ENCODE results near the gene RIPPLY3.

DNA sequence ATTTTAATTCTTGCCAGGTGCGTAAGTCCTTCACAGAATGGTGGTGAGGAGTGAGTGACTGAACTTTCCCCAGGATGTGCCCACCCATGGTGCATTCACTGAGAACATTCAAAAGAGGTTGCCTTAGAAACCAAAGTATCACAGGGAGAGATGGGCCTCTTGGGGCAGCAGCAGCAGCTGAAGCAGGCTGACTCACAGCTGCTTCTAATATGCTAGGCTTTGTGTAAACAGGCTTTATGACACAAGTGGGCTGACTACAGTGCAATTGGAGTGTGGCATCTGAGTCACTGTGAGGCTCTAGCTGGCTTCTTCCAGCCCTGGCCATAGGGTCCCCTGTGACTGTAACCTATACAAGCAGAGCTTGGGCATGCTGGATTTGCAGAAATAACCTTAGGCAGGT is 53.8 kb downstream of the RIPPLY3 start:
- no peak for TF ChIP-seq POLR2A (IDR thresholded peaks at IDR 0.05)
- TF ChIP-seq, protein P1, sequence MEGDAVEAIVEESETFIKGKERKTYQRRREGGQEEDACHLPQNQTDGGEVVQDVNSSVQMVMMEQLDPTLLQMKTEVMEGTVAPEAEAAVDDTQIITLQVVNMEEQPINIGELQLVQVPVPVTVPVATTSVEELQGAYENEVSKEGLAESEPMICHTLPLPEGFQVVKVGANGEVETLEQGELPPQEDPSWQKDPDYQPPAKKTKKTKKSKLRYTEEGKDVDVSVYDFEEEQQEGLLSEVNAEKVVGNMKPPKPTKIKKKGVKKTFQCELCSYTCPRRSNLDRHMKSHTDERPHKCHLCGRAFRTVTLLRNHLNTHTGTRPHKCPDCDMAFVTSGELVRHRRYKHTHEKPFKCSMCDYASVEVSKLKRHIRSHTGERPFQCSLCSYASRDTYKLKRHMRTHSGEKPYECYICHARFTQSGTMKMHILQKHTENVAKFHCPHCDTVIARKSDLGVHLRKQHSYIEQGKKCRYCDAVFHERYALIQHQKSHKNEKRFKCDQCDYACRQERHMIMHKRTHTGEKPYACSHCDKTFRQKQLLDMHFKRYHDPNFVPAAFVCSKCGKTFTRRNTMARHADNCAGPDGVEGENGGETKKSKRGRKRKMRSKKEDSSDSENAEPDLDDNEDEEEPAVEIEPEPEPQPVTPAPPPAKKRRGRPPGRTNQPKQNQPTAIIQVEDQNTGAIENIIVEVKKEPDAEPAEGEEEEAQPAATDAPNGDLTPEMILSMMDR (IDR thresholded peaks at IDR 0.05): no peak

Data from suprapubic skin (tissue), 3 donors.